Activated gamma-delta T cell (primary cell): Measurements from ENCODE around the gene ATIC.

Source experiments
- DNase-seq: peaks from one replicate; lab custom pipeline; 2025; lab: John Stamatoyannopoulos, UW

The ATIC gene

DNA sequence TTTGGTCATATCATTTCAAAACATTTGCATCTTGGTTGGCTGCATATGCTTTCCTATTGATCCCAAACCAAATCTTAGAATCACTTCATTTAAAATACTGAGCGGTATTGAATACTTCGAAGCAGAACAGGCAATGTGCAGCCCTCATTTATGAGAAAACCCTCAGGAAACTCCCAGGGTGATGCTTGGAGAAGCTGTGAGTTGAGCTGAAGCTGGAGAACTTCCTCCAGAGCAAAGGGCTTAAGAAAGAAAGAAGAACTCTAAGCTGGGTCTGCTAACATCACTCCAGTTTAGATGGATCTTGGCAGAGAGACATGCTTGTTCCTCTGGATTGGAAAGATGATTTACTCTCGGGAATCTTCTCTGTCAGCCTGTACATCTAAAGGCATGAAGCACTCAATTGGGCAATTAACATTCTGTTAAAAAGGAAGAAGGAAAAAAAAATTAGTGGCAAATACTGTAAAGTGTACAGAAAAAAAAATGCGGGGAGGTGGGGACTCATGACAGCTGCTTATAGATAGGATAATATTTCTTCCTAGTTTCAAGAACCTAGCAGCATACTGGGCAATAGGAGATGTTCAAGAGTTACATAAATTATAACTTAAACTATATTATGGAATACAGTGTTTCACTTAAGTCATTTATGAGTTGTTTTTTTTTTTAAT lies 49.5 kb downstream of the ATIC start:
- DNase-seq, result no peak

GRCh38 chr2:215361876-215362561 lies 50.2 kb downstream of the ATIC start:
- DNase-seq, result no peak

- DNase-seq, result no peak
Observed at GRCh38 chr2:215362562-215362904, 50.7 kb downstream of the ATIC start.

GRCh38 chr2:215363039-215363438 lies 51.2 kb downstream of the ATIC start:
- DNase-seq, result no peak

DNA sequence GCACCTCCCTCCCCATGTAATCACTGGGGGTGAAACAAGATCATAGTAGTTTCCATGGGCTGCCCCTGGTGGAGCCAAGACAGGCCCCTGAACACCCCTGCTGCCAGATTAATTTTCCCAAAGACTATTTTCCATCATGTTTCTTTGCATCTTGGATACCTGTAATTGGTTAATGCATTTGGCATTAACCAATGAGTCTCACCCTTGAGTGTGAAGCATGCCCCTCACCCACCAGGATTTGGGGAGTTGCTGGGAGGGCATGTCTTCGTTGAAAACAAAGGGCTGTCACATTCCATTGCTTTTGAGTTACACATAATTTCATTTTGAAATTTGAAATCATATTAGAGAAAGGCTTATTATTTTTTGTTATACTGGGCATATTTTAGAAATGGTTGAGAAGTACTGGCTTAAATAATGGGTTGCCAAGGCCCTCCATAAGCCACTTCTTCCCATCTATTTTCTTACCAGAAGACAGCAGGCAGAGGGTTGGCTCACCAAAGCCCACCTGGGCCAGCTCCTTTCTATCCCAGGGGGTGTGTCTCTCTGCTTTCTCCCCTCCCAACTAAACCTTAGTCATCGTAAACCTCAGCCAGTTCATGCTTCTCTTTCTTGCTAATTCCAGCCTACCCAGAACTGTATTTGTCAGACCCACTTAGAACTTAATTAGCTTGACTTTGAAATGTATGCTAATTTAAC lies 51.8 kb downstream of the ATIC start:
- DNase-seq, result no peak

DNA sequence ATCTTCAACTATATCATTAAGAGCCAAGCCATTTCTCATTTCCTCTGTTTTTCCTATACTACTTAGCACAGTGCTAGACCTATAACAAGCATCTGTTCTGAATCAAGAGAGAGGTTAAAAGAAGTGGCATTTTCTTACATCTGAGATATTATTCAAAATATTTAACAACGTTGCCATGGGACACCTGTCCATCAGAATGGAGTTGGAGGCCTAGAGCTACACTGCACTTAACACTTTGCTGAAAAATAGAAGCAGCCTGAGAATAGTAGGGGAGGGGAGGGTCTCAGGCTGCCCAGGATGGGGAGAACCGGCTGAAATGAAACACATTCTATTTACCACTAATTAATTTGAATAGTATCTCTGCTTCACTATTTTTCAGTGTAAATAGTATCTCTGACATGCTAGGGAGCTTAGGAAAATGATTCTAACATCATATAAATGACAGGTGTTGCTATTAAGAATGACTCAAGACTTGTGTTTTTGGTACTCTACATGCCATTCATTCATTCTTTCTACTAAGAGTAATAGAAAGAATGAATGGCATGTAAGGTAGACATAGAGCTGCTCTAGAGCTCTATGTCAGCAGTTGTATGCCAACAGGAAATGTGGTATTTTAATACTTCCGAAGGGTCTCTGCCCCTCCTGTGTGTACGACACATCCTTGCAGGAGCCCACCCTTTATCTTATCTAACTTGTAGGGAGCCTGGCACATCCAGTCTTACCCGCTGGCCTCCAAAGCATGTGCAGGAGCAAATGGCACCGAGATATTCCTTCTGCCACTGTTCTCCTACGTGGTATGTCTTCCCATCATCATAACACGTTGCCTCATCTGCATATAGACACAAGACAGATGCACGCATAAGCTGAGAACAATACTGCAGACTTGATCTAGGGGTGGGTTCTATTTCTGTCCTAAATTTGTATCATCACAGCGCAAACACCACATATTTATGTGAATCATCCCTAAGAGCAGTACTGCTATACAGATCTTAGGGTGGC lies 52.6 kb downstream of the ATIC start:
- DNase-seq, result no peak

DNA sequence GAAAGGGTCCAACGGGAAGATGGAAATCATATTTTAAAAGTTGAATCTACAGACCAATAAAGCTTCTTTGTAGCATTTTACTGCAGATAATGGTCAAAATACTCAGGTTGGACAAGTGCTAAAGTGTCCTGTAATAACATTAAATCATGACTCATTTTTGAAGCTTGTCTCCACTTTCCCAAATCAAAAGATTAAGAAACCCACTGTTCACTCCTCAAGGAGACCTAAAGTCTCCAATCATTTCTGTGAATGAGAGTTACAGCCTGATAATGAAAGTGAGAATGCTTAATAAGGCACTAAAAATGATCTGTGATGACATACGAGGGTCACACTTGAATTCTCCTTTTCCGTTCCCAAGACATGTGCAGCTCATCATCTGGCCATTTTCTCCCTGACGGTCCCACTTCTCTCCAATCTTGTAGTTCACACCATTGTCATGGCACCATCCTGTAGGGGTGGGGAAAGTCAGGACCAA lies 53.4 kb downstream of the ATIC start:
- DNase-seq, result no peak

DNA sequence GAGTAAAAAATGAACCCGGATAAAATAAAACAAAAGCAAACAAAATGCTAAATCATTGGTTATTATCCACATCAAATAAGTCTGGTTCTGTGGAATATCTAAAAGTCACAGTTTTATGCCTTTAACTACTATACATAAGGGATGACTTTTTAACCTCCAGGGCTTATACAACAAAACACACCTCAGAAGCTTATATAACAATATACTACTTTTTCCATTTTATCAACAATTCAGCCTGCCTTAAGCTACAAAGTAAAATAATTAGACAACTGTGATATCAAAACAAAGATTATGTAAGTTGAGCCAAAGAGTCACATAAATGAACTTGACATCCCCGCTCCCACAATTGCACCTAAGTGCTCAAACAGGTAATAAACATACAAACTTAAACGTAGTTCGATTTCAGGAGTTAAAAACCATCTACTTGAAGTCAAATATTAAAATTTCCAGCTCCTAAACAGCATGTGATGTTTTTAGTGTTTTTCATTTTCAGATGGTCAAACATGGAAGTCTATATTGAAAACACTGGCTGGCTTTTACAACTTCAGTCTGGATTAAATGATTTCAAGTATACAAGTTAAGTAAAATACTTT lies 54.7 kb downstream of the ATIC start:
- no peak for DNase-seq

GRCh38 chr2:215367662-215368492 lies 56.0 kb downstream of the ATIC start:
- DNase-seq, result no peak

DNA sequence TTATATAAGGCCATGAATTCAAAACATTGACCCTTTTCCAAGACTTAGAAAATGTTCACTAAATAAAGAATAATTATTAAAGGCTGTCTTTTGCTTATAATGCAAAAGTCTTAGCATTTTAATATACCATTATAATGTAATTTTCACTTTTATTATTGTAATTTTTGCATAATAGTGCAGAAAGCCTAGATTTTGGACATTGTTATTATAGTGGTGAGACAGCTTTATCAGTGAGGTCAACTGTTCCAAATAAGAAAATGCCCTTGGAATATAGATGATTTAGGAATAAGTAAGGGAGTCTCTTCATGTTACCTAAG lies 56.6 kb downstream of the ATIC start:
- DNase-seq, result no peak

GRCh38 chr2:215369181-215369760 lies 57.4 kb downstream of the ATIC start:
- no peak for DNase-seq

- no peak for DNase-seq
Observed at GRCh38 chr2:215370112-215370965, 58.5 kb downstream of the ATIC start.

DNA sequence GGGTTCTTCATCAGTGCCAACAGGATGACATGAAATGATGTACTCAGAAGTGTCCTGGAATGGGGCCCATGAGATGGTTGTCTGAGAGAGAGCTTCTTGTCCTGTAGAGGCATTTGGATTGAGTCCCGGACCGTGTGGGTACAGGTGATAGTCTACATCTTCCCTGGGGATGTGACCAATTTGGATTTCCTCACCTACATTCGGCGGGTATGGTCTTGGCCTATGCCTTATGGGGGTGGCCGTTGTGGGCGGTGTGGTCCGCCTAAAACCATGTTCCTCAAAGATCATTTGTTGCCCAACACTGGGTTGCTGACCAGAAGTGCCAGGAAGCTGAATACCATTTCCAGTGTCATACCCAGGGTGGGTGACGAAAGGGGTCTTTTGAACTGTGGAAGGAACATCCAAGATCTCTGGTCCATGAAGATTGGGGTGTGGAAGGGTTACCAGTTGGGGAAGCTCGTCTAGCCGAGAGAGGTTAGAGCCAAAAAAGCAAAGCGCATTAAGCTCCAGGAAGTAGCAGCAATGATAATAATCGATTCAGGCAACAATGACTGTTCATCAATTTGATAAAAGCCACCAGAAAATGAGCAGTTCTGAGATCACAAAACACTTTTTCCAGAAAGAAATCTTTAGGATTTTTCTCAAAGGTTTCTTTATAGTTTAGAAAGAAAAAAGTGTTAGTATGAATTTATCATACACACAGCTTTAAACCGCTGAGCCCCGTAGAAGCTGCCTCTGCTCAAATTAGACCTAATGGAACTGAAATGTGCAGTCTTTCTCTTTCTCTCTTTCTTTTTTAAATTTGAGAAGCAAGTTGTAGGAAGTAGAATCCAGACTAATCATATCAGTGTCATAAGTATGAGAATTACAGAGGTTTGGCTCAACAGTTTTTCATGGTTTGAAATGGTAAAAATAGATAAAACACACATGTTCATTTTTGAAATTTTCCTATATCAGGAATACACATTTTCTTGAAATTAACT lies 60.3 kb downstream of the ATIC start:
- no peak for DNase-seq

GRCh38 chr2:215372968-215373649 lies 61.2 kb downstream of the ATIC start:
- no peak for DNase-seq

- DNase-seq, result no peak
Observed at GRCh38 chr2:215374002-215374401, 62.1 kb downstream of the ATIC start.

DNA sequence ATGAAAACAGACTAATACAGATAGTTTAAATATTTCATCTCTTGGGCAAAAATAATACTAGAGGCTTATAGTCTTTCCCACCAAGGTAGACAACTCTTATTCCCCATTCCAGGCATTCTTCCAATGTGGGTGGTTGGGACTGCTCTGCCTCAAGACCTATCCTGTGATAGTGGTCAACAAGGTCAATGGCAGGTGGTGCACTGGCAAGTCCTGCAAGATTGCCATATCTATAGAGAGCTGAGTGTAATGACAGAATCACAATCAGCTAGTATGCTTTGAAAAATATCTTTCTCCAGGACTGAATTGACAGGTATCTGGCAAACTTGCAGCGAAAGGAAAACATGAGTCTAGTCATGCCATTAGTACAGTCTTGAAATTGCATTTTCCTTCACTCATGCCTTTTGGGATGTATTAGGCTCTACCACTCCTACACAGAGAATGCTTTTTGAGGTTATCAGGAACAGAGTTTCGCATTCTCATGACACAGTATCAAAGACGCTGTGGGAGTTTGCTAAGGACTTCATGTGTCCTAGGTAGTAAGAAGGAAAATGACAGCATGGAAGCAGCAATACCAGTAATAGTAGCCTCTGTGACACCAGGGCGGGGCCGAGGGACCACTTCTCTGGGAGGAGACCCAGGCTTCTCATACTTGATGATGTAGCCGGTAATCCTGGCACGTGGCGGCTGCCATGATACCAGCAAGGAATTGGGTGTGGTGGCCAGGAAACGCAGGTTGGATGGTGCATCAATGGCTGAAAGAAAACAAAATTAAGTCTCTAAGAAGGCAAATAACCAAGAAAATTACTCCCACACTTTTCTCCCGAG lies 63.0 kb downstream of the ATIC start:
- DNase-seq, result no peak

- DNase-seq, result no peak
Observed at GRCh38 chr2:215375467-215375830, 63.6 kb downstream of the ATIC start.
